HG03575 (cell line): ENCODE data around the gene CDK18.

Source experiments
- ATAC-seq: cut with Tn5 transposase; IDR thresholded peaks from one replicate; pipeline ENCODE4 v1.9.1; 2021; ENCODE audit not compliant: unreplicated experiment, insufficient number of reproducible peaks, low FRiP score; ENCODE audit errors: extremely low read depth

The CDK18 gene

DNA sequence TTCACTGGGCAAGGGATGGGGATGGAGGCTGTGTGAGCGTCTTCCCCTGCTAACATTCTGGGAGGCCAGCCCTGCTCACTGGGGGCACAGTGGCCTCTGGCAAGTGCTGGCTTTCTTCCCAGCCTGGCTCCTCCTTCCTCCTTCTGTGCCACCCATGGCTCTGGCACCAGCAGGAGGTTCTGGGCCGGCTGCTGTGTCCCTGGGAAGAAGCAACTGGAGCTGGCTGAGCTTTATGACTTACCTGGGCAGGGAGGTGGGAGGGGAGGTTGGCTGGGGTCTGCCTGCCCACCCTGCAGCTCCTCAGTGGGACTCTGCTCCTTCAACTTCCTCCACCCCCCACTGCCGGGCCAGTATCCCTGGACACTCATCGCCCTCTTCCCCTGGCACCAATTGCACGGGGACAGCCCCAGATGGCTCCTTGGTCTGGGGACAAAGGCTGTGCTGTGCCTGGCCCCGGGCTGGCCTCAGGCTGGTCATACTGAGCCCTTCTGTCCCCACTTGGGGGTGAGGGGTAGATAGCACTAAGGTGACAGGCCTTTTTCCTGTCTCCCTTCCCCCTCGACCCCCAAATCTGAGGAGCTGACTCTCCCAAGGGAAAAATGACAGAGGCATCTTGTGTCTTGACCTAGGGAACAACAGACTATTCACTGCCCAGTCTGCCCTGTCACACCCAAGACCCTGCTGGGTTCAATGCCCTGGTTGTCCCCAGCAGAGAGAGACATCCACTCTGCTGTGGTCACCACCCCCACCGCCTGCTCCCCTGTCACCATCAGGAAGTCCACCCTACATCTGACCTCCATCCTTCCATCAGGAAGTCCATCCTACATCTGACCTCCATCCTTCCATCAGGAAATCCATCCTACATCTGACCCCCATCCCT lies 14.4 kb downstream of the CDK18 start:
- ATAC-seq: no peak

DNA sequence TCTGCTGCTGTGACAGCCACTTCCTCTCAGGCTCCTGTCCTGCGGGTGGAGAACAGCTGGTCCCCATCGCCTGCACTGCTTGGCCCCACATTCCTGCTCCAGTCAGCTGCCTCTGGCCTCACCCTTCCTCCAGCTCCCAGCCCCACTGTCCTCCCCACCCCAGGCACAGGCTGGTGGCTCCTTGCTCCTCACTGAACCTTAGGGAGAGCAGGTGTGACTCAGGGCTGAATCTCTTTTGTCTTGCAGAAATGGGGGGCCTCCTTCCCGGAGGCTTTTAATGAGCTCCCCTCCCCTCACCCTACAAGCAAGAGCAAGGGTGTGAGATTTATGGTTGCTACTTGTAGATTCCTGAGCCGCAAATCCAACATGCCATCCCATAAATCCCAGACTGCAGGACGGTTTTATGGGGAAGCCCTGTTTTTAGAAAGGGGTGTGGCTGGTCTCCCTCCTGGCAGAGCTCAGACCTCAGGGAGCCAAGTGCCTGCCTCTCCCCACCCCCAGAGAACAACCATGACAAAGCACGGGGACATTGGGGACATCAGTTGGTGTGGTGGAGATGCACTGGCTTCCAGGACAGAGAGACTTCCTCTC lies 15.2 kb downstream of the CDK18 start:
- no peak for ATAC-seq

DNA sequence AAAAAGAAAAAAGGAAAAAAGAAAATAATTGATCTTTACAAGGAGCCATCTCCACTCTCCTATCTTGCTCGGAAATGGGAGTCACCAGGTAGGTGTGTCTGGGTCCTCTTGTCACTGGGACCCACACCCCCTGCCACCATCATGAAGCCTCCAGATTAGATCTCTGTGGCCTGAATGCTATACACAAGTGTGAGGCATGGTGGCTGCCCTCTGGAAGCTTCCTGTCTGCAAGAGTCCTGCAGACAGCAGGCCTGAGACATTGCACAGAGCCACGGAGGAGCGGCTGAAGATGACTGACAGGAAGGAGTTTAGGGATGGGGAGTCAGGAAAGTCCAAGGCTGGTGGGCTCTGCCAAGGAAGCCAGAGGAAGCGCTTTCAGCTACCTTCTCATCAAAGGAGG lies 16.2 kb downstream of the CDK18 start:
- no peak for ATAC-seq

DNA sequence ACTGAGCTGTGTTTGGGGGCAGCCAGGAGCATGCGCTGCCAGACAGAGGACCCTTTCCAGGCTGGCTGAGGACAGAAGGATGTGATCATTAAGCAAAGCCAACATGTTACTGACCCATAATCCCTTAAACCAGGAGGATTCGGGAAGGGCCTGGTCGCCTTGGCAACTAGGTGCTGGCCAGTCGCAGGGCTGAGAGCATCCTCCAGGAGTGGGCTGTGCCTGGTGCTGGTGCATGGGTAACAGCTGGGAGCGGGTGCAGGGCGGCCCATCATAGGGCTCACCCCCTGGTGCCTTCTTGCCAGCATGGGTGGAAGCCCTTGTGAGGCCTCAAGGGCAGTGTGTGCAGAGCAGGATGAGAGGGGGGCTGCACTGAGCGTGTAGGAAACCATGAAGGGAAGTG lies 17.2 kb downstream of the CDK18 start:
- no peak for ATAC-seq

DNA sequence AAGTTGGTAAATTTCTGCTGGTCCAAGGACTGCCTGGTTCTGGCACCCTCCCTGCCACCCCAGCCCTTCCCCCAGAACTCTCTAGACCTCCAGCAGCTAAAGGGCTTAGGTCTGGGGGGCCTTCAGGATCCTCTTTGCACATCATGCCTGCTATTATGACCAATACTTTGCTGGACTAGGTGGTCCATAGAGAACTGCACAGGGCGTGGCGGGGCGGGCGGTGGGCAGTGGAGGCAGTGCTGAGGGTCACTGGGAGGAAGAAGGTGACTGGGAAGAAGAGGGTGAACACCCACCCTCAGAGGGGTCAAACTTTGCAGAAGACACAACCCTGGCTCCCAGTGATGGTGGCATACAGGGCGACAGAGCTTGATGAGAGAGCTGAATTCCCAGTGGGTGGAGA lies 18.2 kb downstream of the CDK18 start:
- ATAC-seq: no peak

DNA sequence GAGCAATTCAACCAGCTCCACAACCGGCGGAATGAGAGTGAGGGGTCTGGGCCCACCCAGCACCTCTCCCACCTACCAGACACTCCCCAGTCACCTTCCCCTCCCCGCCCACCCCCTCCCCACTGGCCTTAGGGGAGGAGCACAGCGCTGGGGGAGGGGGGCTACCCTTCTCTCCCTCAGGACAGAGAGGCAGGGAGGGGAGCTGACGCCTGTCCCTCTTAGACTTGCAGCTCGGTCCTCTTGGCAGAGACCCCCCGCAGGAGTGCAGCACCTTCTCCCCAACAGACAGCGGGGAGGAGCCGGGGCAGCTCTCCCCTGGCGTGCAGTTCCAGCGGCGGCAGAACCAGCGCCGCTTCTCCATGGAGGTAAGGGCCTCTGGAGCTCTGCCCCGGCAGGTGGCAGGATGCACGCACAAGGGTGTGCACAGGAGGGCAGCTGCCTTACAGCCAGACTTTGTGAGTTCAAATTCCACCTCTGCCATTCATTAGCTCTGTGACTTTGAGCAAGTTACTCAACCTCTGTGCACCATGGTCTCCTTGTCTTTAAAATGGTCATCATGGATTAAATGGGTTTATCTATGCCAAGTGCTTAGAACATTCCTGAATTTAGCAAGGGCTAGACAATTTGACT lies 18.9 kb downstream of the CDK18 start:
- no peak for ATAC-seq

DNA sequence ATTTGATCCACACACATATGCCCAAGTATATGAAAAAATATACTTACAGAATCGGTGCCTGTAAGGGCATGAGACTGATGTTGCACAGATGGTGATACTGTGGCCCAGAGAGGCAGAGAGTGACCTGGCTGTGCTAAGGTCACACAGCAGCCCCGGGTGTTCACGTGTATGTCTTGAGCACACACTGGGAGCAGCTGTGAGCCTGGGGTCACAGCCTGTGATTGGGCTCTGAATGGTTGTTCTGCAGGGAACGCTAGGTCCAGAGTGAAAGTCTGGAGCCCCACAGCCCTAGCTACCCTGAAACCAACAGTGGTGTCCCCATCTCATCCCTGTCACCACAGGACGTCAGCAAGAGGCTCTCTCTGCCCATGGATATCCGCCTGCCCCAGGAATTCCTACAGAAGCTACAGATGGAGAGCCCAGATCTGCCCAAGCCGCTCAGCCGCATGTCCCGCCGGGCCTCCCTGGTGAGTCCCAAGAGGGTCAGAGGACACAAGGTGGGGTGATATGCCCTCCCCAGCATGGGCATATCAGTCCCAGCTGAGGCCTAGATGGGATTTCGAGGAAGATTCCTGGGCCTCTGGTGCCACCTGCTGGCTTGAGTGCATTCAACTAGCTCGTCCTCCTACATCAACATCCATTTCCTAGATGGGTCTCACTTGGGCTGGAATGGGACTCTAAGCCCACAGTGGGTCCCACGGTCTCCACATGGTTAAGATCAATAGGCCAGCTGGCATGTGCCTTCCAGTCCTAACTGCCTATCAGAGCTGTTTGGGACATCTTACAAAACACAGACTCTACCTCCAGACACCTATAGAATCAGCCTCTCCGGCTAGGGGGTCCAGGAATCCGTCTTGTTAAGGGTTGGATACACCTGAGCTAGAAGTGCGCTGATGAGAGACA lies 19.7 kb downstream of the CDK18 start:
- no peak for ATAC-seq

DNA sequence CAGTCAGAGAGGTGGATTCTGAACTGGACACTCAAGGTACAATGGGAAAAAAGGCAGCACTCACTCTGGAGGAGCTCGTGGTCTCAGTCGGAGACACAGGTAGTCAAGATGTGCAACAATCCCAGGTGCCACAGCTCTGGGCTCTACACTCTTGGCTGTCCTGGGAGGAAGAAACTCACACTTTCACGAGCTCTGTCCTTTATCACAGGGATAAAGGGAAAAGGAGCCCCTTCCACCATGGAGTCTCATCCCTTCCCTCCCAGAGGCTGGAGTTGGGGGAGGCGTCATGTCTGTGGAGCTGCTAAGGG lies 20.3 kb downstream of the CDK18 start:
- ATAC-seq: no peak

DNA sequence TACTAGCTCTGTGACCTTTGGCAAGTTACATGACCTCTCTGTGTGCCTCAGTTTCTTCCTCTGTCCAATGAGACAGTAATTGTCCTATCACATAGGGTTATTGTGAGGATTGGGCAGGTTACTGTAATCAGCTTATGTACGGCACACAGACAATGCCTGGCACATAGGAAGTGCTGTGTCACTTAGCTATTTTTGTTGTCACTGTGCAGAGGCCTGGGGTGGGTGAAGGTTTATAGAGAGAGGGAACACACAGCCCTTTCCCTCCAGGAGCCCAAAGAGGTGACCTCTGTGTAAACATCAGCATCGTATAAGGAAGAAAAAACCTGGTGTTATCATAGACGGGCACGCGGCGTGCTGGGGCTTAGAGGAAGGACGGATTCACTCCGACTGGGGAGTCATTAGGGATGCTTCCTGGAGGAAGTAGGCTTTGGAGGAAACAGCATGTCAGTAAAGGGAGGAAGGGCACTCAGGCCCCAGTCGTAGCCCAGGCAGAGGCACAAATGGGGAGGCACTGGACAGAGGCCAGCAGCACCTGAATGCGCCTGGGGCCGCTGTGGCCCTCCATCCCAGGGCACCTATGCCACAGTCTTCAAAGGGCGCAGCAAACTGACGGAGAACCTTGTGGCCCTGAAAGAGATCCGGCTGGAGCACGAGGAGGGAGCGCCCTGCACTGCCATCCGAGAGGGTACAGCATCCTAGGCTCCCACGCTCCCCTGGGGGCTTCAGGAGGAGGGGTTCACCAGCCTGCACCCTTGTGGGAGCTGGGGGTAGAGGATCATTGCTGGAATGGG lies 21.2 kb downstream of the CDK18 start:
- no peak for ATAC-seq

DNA sequence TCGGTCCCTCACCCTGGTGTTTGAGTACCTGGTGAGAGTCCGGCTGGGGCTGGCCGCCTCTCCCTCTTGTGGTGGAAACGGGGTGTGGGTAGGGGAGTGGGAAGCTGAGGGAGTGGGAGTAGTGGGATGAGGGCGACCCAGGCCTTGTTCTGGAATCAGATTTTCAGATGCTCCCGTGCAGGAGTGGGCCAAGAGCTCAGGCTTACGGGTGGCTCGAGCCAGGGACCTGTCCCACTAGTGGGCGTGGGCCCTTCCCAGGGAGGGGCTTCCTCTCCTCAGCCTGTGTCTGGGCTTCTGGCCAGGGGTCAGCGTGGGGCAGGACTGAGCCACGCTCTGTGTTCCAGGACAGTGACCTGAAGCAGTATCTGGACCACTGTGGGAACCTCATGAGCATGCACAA lies 22.0 kb downstream of the CDK18 start:
- no peak for ATAC-seq

DNA sequence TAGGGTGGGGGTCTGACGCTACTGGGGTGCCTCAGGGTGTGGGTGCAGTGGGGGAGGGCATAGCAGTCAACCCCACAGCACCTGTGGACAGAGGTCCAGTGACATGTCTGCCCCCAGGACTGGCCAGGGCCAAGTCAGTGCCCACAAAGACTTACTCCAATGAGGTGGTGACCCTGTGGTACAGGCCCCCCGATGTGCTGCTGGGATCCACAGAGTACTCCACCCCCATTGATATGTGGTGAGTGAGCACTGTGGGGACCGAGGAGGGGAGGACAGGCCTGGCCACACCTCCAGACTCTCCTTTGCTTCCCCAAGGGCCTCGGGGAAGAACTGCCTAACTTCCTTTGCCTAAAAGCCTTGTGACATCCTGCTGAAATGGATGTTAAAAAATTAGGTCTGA lies 23.5 kb downstream of the CDK18 start:
- ATAC-seq: no peak

DNA sequence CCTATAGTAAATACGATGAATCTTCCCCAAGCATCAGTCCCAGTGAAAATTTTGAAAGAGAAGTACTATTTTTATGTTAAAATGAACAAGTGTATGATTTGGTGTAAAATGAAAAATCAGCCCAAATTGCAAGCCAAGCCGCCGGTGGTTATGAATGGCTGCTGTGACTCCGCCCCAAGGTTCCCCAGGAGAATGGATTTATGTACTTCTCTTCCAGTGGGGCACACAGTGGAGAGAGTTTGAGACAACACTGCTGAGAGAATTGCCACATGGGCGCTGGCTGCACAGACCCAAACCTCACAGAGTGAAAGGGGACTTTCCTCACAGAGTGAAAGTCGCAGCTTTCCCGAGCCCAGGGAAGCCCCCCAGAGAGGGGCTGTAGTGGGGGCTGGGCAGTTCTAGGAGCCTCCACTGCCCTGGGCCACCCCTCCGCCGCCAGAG lies 24.0 kb downstream of the CDK18 start:
- no peak for ATAC-seq

DNA sequence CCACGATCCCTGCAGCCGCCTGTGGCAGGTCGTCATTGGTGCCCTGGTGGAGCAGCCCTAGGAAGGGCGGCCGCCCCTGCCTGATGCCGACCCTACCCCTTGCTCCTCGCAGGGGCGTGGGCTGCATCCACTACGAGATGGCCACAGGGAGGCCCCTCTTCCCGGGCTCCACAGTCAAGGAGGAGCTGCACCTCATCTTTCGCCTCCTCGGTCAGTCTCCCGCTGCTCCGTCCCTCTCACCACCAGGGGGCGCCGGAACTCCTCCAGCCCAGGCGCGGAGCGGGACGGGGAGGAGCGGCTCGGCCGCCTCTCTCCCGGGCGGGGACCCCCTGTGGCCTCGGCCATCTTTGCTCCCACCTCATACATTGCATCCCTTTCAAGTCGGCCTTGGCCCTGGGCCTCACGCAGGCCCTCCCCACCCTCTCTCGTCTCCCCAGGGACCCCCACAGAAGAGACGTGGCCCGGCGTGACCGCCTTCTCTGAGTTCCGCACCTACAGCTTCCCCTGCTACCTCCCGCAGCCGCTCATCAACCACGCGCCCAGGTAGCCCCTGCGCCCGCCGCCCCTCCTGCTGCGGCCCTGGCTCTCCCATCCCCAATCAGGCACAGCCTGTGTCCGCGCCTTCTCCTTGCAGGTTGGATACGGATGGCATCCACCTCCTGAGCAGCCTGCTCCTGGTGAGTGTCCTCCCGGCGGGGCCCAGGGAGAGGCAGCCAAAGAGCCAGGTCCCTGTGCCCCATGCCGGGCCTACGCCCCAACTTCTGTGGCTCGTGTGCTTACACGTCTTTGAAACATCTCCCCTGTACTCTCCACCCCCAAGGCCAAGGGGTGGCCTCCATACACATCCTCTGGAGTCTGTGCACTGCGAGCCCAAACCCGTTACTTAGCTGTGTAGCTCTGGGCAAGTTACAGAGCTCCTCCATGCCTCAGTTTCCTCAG lies 24.7 kb downstream of the CDK18 start:
- ATAC-seq: no peak

DNA sequence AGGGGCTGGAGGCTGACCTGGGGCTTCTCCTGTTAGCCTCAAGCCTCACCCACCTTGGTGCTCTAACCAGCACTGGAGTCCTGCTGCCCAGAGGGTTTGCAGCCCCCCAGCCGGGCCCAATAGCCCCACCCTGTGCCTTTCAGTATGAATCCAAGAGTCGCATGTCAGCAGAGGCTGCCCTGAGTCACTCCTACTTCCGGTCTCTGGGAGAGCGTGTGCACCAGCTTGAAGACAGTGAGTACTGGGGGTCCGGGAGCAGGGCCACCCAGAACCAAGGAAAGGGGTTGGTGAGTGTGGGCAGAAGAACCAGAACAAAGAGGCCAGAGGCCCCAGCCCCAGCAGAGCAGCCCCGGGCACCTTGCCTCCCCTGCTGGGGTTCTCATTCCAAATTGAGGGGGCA lies 25.6 kb downstream of the CDK18 start:
- ATAC-seq: no peak

DNA sequence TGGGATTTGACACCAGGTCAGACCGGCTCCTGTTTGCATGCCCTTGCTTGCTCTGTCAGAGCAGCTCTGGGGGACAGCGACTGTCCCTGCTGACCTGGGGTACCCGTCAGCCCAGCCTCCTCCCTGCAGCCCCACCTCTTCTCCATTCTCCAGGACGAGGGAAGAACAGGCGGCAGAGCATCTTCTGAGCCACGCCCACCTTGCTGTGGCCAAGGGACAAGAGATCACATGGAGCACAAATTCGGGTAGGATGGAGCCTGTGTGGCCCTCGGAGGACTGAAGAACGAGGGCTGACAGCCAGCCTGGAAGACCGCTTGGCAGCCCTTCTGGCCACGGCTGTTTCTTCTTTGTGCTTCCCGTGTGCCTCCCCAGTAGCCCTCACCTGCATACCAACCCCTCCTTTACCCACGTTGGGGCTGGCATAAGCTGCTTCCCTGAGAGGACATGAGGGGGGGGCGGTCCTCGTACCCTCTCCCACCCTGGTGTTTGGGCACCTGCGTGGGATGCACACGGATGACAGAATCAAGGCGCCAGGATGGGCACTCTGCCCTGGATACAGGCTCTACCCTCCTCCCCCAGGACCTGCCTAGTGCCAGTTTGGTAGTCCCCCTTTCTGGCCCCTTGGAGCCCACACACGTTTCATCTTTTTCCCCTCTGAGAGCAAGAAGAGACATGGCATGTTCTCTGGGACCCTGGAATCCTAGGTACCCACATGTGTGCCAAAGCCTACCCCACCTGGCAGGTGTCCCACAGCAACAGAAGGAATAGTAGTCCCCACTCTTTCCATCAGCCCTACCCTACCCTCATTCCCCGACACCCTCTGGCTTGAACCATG lies 26.9 kb downstream of the CDK18 start:
- ATAC-seq: no peak

DNA sequence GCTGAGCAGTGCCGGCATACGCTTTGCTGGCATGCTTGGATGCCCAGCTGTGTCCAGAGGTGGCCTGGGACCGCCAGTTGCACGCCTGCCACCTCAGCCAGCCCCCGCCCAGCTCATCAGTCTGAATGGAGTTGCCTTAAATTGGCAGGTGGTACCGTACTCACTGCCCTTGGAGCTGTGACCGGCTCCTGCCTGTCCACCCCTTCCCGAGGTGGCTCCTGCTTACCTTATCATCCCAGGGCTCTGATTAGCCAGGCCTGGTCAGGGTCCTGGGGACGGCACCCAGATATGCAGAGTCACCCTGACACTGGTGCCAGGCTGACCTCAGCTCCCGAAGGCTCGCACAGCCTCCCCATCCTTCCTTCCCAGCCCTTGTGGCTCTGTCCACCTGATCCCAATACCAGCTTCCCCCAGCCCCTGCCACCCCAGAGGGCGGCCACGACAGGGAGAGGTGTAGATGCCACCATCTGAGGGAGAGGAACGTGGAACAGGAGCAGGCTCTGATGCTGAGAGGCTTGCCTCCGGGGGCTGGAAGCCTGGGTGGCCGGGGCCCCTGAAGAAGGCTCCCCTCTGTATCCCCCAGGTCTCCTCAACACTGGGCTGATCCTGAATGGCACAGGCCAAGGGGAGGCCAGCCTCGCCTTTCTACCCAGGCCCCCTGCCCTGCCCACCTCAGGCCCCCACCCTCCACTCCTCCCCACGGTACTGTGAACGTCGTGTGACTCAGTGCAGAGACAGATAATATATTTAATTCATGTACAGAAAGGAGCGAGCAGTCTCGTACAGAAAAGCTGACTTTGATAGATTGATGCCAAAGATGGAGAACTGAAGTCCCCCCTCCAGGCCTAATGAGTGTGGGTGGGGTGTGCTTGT lies 27.8 kb downstream of the CDK18 start:
- no peak for ATAC-seq
